CD4-positive, alpha-beta T cell treated with Interleukin-2 at 100 ng/mL for 4 hours (primary cell): ENCODE data around the gene ZFHX3.
"Not testable (repeated sequence)": the region's sequence is repeated elsewhere in the genome, so short reads cannot be mapped to it uniquely, and the experiment has no call there.

Experiments used
- DNase-seq: peaks from one replicate; pipeline ENCODE4 v3.0.0-alpha.2; 2020; ENCODE audit warnings: low spot score

Gene ZFHX3

DNA sequence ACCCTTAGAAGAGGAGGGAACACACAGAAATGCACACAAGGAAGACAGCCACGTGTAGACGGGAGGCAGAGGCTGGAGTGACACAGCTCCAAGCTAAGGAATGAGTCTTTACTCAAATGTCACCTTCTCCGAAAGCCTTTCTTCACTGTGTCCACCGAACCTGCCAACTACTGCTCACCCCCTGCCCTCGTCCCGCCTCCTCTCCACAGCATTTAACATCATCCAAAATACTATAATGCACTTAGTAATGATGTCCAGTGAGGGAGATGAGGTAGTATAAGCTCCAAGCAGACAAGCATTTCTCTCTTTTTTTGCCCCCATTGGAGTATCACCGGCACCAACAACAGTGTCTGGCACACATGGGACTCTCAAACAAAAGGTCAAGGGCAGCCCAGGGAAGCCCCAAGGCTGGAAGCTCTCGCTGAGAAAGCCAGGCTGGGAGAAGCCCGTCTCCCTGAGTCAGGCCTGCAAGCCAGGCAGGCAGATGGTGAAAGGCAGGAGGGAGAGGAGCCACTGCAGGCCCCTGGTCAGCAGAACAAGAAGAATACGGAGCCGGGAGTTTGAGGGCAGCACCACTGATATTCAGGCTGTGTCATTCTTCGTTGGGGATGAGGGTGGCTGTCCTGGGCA, 25.9 kb downstream of the ZFHX3 start:
- DNase-seq, result no peak

DNA sequence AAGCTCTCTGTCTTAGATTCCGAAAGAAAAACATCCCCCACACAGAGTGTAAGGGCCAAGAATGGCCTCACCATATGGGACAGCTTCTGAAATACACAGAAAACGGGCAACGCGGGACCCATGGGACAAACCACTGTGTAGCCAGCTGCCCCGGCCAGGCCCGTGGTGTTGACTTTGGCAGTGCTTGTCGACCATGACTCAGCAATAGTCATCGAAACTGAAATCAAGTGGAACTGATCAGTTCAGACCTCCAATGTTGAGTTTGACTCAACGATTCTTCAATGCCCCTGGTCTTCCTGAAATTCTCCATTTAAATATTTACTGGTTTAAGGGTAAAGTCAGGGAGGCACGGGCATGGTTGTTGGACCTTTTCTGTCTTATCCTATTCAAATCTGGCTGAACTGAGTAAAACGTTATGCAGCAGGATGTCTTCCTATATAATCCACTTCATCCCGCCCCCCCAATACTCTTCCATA, 27.5 kb downstream of the ZFHX3 start:
- DNase-seq, result no peak

DNA sequence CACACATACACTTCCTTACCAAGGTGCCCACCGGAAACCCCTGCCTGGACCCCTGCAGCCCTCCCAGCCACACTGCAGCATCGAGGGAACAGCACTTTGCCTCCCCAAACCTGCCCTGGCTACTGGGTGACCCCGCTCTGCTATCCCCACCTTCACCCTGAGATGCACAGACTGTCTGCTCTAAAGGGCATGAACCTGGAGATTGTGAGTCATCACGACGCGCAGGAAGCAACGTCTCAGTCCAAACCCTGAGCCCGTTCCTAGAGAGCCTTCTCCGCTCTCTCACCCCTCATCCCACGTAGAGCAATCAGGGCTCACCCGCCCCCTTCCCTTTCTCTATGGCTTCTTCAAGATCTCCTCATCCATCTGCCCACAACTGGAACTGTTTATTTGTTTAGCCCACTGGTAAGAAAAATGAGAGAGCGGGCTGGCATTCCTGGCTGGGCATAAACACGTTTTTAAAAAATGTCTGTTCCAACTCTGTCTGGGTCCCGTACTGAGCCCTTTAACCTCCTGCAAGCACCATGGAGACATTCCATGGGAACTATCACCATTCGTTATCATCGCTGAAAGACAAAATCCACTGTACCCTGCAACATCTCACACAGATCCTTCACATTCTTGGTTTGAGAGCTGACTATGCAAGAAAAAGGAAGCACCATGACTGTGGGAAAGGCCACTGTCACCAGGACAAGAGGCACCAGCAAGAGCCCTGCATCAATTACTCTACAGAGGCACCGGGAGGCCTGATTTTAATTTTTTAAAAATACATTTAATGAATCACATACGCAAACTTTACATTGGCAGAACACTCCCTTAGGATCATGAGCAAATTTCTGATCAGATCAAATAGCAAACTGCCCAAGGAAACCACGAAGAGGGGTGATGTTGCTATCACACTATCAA, 28.2 kb downstream of the ZFHX3 start:
- DNase-seq, result no peak

DNA sequence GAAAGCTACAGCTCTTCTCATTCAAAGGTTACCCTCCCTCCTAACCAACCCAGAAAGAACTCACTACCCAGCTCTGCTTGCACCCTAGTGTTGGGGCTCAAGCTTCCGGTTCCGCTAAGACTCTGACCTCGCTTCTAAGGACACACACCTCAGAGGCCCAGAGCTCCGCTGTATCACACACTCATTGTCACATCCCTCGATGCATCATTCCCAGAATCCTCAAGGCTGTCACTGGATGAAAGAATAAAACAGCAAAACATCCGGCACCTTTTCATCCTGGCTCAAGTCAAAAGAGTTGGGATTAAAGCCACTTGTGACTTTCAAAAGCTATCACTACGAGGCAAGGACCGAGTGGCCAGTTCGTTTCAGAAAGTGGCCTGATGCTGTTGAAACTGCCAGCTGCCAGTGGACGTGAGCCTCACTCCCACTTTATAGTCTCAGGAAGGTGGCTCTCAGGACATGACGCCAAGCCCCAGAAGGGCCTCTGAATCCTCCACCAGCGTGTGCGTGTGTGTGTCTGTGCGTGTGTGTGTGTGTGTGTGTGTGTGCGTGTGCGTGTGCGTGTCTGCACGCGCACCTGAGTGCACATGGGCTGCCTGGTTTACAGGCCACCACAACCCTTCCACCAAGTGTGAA, 29.0 kb downstream of the ZFHX3 start:
- no peak for DNase-seq

DNA sequence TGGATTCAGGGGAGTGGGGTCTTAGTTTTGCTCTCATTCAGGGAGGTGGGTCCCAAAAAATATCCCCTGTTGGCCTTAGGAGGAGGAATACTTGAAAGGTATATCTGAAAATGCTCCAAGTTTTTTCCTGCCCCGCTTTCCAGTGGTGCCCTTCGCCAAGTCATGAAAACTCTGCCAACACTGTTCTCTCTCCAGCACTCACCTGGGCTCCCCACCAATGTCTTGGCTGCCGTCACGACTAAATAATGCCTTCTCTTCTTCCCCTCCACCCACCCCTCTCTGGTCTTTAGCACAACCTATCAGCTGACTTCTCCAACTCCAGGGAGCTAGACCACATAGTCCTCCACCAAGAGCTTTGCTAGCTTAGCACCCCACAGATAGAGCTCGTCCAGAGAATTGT, 30.6 kb downstream of the ZFHX3 start:
- DNase-seq, result no peak

DNA sequence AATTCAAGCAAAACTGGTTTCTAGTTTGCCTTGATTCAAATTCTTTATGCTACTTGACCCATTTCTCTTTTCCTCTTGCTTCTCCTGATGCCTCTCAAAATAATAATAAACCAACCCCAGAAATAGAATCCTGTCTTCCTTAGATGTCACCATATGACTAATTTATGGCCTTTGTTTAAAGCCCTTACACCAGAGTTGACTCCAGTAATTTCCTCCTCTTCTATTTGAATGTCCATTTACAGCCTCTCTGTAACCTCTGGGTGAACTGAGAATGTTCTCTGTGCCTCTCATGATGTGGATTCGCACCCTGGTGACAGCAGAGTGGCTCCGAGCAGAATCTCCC, 31.5 kb downstream of the ZFHX3 start:
- DNase-seq, result no peak

DNA sequence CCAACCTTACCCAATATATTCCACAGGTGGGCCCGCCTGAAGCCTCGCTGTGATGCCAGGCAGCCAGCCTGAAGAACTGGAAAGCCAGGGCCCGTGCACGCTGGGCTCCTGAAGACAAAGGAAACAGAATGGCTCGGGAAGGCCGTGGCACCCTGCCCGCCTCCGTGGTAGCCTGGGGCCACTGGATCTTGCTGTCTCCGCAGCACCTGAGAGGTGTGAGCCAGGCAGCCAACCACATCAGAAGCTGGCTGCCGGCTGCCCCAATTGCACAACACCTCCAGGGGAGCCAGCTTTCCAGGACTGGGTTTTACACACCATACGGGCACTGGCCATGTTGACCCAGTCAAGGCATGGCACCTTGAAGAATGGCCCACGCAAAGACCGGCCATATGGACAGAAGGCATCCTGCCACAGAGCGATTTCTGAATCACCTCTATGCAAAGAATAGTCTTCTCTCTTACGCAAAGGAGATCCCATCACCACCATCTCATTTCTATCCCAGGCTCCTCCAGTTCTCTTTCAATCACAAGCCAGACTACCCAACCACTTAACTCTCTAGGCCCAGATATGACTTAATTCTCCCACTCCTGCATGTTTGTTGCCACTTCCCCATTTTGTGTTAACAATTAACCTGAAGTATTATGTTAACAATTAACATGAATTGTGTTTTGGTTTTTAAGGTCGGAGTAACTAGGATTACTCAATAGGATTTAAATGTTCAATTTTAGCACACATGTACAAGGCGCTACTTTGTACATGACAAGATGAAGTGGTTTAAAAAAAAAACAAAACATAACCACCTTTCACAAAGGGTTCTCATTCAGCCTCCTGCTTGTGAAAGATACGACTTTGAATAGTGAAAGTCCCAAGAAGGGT, 32.1 kb downstream of the ZFHX3 start:
- DNase-seq, result no peak

DNA sequence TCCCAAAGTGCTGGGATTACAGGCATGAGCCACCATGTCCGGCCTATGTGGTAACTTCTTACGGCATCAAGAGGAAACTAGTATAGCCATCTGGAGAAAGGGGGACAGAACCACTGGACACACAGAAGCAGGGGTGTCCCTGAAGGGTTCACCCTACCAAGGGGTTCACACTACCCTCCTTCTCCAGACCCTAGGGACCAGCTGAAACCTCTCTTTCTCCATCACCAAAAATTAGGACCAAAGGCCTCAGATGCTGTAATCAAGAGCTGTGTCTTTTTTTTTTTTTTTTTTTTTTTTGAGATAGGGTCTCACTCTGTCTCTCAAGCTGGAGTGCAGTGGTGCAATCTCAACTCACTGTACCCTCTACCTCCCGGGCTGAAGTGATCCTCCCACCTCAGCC, 33.2 kb downstream of the ZFHX3 start:
- DNase-seq, result no peak

DNA sequence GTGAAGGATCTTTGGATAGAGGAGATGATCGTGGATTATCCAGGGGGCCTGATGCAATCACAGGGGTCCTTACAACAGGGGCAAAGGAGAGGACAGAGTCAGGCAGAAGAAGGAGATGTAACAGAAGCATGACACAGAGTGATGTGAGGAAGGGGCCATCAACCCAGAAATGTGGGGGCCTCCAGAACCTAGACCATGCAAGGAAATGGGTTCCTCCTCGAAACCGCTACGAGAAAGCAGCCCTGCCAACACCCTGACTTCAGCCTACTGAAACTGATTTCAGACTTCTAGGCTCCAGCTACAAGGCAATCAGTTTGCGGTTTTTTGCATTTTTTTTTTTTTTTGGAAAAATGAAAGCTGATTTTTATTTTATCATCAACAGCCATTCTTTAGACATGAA, 34.0 kb downstream of the ZFHX3 start:
- DNase-seq, result no peak

DNA sequence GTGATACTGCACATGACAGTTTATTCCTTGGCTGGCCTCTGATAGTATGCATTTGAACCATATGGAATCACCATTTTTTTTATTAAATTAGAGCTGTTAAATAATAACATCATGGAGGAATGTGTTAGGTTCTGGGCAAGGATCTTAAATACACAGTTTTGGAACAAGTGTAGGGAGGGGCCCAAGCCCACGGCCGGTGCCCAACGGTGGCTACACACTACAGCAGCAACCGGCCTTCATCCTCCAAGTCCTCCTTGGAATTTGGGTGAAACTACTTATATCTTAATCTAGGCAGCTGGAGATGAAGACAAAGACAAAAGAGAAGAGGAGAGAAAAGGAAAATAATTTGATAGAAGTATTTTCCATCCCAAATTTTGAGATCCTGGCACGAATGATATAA, 35.6 kb downstream of the ZFHX3 start:
- no peak for DNase-seq

DNA sequence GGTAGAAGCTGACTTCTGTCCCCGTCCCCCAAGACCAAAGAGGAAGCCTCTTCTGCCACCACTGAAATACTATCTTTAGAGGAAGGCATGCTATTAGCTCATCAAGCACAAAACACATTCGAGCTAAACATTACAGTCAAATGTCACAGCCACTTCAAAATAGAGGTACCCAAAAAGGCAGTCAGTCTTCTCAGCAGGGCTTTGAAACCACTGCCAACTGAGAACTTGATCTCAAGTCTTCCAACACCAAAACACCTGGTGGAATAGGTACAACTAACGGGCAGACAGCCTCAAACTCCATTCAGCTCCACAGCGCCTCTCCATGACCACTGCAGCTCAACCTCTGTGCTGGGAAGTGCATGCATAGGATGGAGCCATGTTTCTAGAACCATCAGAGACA, 36.0 kb downstream of the ZFHX3 start:
- no peak for DNase-seq

DNA sequence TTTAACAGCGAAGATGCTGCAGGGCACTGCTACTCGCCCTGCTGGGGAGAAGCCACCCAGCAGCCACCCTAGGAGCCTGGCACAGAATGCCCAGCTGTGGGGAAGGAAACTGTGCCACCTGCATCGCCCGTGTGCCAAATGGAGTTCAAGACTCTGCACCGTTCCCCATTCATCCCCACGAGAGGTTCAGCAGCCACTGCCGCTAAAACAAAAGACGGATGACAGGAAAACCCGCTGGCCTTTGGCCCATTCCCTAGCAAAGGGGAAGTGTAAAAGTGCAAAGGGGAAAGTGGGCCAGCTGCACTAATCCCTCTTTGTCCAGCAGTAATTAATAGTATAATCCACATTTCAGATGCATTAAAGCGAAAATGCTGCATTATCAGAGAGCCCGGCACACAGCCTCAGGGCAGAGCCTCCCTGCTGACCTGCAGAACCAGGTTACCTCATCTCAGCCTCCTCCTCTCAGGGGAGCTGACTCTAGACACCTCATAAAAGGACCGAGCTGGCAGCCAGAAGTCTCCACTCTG, 37.7 kb downstream of the ZFHX3 start:
- no peak for DNase-seq

DNA sequence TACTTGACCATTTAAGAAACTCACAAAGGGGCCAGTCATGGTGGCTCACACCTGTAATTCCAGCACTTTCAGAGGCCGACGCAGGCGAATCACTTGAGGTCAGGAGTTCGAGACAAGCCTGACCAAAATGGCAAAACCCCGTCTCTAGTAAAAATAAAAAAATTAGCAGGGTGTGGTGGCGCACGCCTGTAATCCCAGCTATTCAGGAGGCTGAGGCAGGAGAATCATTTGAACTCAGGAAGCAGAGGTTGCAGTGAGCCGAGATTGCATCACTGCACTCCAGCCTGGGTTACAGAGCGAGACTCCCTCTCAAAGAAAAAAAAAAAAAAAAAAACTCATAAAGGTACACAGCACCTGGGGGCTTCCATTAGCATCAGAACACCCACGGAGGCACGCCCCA, 38.2 kb downstream of the ZFHX3 start:
- not testable (repeated sequence) for DNase-seq

DNA sequence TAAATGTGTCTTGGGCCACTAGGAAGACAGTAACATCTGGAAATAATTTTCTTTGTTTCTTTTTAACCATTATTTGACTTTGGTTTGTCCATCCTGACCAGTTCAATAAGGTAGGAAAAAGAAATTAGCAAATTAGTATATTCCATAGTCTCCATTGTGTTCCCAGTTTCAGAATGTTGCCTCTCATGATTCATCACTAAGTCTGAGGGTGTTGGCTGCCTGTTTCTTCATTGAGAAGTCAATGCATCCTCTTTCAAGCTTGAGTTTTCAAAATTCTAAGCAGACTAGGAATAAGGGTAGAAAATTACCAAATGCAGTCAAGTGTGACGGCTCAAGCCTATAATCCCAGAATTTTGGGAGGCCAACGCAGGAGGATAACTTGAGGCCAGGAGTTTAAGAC, 41.9 kb downstream of the ZFHX3 start:
- no peak for DNase-seq

DNA sequence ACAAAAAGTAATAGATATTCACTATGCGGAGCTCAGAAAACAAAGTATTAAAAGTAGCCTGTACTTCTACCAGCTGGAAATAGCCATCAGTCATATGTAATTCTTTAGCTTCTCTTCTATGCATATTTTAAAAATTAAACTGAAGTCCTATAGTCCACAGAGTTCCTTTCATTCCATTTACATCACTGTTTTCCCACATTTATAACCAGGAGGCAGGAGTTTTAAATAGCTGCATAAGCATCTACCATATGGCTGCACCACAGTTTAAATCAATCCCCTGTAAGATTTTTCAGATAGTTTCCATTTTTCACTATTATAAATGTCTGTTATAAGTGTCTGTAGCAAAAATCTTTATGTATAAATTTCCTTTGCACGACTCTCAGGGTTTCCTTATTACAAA, 45.1 kb downstream of the ZFHX3 start:
- no peak for DNase-seq

DNA sequence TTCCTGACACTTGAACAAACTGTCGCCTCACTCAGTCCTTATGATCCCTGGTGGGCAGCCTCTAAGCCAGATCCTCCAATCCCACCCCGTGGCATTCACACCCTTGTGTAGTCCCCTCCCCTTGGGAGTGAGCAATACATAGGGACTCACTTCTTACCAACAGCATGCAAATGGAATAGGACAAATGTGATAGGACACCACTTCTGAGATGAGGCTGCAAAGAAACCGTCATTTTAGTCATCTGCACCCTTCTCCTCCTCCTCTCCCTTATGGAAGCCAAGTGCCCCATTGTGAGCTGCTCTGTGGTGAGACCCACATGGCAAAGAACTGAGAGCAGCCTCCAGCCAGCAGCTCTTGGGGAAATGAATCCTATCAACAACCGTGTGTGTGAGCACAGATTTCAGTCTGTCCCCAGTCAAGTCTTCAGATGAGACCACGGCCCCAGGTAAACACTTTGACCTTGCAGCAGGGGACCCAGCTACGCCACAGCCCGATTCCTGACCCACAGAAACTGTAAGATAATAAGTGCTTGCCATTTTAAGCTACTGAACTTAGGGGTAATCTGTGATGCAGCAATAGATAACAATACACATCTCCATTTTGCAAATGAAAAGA, 46.9 kb downstream of the ZFHX3 start:
- DNase-seq, result no peak

DNA sequence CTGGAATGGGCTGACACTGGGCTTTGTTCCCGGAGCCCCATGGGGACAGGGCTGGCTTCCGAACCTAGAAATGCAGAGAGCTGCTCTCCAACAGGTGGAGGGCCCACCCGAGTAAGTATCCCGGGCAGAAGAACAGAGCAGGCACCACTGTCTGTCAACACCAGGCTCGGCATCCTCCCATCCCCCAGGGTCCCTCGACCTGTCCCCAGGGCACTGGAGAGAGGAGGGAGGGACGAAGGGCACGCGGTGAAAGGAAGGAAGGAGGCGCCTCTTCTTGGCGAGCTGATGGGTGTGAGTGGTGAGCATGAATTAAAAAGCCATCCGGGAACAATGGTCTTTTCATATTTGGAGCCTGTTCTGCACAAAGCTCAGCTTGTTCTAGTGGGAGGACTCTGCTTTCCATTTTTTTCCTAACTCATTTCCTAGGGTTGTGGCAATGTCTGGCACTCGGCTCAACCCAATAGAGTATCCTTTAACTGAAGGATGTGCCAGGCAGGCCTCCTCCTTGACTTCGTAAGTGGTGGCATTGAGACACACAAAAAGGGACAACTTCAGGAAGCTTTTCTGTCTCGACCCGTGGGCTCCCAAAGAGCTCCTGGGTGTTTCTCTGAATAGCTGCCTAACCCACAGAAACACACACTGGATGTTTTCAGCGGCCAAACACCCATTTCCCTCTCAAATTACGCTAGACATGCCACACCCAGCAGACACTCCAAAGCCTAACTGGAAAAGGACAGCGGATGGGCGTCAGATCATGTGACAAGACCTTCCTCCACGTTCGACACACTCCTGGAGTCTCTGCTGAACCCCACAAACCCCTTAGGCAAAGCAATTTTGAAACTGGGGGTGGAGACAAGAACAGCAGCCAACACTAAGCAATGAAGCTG, 47.7 kb downstream of the ZFHX3 start:
- no peak for DNase-seq

DNA sequence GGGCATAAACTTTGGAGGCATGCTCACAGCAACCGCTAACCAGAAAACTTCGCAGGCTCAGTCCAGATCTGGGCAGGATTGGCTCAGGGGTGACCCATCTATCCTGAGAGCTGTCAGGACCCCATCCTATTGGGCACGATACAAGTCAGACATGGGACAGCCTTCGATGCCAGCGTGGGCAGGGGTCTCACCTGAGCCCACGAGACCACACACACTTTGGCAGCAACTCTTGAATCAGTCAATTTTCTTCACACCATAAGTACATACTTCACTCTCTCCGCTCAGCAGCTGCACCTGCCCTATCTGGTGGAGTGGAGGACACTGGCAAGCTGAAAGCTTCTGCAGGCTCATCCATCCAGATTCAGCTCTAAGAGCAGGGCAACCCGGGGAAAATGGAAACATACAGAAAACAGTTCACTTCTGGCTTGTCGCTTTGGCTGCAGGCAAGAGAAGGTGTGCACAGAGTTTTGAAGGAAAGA, 48.3 kb downstream of the ZFHX3 start:
- no peak for DNase-seq

DNA sequence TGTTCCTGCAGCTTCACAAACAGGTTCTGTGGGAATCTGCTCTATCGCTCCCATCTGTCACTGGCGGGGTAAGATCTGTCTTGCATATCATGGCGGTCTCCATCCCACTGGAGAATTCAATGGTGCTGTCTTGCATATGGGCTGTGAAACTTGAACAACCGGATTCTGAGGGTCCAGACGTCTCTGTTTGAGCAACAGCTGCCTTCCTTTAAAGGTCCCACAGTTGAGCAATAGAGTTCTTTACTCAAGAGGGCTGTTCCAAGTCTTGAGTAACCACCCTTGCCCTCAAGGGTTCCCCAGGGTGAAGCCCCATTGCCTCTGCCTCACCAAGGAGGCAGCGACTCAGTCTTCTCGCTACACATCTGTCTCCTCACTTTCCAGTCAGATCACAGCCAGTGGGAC, 50.8 kb downstream of the ZFHX3 start:
- no peak for DNase-seq

DNA sequence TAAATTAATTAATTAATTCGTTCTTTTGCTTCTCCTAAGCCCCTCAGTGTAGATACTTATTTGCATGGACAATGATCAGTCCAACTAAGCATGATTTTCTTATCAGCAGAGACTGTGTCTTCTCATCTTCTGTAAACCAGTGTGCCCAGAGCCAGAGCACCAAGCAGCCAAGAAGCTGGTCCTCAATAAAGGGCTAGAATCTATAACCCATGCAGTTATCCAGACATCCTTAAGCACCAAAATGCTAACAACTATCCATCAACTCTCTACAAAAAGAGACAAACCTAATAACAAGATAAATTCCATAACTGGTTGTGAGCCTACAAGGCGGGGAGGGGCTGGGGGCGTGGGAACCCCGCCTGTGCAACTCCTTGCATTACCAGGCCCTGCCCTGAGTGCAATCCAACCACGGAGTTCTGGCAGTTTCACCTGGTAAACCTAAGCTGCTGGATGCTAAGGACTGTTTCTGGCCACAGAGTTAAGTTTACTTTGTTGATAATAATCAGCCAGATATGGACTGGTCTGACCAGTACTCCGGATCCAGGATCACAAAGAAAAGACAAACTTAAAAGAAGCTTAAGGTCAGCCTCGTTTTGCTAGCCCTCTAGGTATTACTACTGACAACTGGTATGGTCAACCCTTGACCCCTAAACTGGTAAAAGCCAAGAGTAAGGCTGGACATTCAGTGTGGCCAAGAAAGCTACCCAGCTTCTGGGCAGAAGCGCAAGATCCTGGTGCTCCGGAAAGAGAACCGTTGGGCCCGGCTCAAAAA, 51.5 kb downstream of the ZFHX3 start:
- DNase-seq, result no peak
